ENCODE data around the gene LPIN1. TPM values are rescaled to one million over a fixed set of nuclear protein-coding genes. Genes with fewer than 3 reads are reported as not detected.
"Not testable (repeated sequence)": the region's sequence is repeated elsewhere in the genome, so short reads cannot be mapped to it uniquely, and the experiment has no call there.

The LPIN1 gene
- total RNA-seq, 3 donors from 2014 or later, result 29.7 to 38.4 (median 30.4) TPM

- TF ChIP-seq CTCF (IDR thresholded peaks at IDR 0.05), result no peak
- no peak for ATAC-seq
- no peaks in the 10 kb centered on the region for H3K4me1 ChIP-seq (ENCODE audit: low read depth)
- intact Hi-C loops (cut with DNase I, micrococcal nuclease), result no loop called here
- H3K36me3 ChIP-seq (ENCODE audit: low read depth), result peaks cover 9% of the 10 kb centered on the region
- no peaks in the 10 kb centered on the region for H3K9me3 ChIP-seq
- H3K4me3 ChIP-seq, result no peak overlapping the region
- no peak for DNase-seq
These were observed 68.6 kb downstream of the LPIN1 start for GRCh38 chr2:11814979-11815510.

- H3K4me3 ChIP-seq; ATAC-seq; H3K36me3 ChIP-seq (ENCODE audit: low read depth); intact Hi-C loops (cut with DNase I, micrococcal nuclease); DNase-seq; H3K9me3 ChIP-seq; H3K4me1 ChIP-seq (ENCODE audit: low read depth): not testable (repeated sequence)
These were observed 70.5 kb downstream of the LPIN1 start for GRCh38 chr2:11816935-11817334.

GRCh38 chr2:11819235-11819729 lies 72.8 kb downstream of the LPIN1 start:
- Histone ChIP-seq H3K36me3 (ENCODE audit: low read depth) (peaks cover 9% of the 10 kb centered on the region), H3K4me1 (ENCODE audit: low read depth) (peaks cover 8% of the 10 kb centered on the region), H3K9me3 (no peaks in the 10 kb centered on the region), H3K4me3 (no peak overlapping the region)
- no peak for TF ChIP-seq CTCF (IDR thresholded peaks at IDR 0.05)
- intact Hi-C loops (cut with DNase I, micrococcal nuclease), result no loop called here
- ATAC-seq (no peak), DNase-seq (no peak)

- no peak for TF ChIP-seq CTCF (IDR thresholded peaks at IDR 0.05)
These were observed 74.2 kb downstream of the LPIN1 start for GRCh38 chr2:11820650-11821049.

GRCh38 chr2:11821705-11822104 lies 75.3 kb downstream of the LPIN1 start:
- intact Hi-C loops (cut with DNase I, micrococcal nuclease), result loop anchor here in 1 of 2 donors (10.0 kb wide), 1 partner anchor 1183 kb away; no protein-coding TSS in a partner anchor
- no peaks in the 10 kb centered on the region for H3K9me3 ChIP-seq
- no peak for DNase-seq
- no peak overlapping the region for H3K4me3 ChIP-seq
- peaks cover 8% of the 10 kb centered on the region for H3K4me1 ChIP-seq (ENCODE audit: low read depth)
- ATAC-seq, result no peak
- no peak for TF ChIP-seq CTCF (IDR thresholded peaks at IDR 0.05)
- no peaks in the 10 kb centered on the region for H3K36me3 ChIP-seq (ENCODE audit: low read depth)

More at GRCh38 chr2:11820650-11821049, 74.2 kb downstream of the LPIN1 start:
- H3K4me1 ChIP-seq (ENCODE audit: low read depth), result peaks cover 8% of the 10 kb centered on the region
- H3K36me3 ChIP-seq (ENCODE audit: low read depth), result peaks cover 3% of the 10 kb centered on the region
- no peak for ATAC-seq
- no peak overlapping the region for H3K4me3 ChIP-seq
- no peaks in the 10 kb centered on the region for H3K9me3 ChIP-seq
- no peak for DNase-seq
- intact Hi-C loops (cut with DNase I, micrococcal nuclease), result loop anchor here in 1 of 2 donors (10.0 kb wide), 1 partner anchor 1184 kb away; no protein-coding TSS in a partner anchor

- not testable (repeated sequence) for H3K36me3 ChIP-seq (ENCODE audit: low read depth); H3K4me1 ChIP-seq (ENCODE audit: low read depth); ATAC-seq; H3K9me3 ChIP-seq; H3K4me3 ChIP-seq; DNase-seq
- intact Hi-C loops (cut with DNase I, micrococcal nuclease), result loop anchor here in 1 of 2 donors (10.0 kb wide), 1 partner anchor 1182 kb away; no protein-coding TSS in a partner anchor
These were observed 75.9 kb downstream of the LPIN1 start for GRCh38 chr2:11822359-11822745.

All from mucosa of descending colon (tissue), 3 donors.